Measurements from ENCODE around the gene RAD54L2.
A peak's percentile ranks its signal among the peaks of the same experiment; 100 is the strongest.
"Not testable (repeated sequence)": the region's sequence is repeated elsewhere in the genome, so short reads cannot be mapped to it uniquely, and the experiment has no call there.

The RAD54L2 gene, protein sequence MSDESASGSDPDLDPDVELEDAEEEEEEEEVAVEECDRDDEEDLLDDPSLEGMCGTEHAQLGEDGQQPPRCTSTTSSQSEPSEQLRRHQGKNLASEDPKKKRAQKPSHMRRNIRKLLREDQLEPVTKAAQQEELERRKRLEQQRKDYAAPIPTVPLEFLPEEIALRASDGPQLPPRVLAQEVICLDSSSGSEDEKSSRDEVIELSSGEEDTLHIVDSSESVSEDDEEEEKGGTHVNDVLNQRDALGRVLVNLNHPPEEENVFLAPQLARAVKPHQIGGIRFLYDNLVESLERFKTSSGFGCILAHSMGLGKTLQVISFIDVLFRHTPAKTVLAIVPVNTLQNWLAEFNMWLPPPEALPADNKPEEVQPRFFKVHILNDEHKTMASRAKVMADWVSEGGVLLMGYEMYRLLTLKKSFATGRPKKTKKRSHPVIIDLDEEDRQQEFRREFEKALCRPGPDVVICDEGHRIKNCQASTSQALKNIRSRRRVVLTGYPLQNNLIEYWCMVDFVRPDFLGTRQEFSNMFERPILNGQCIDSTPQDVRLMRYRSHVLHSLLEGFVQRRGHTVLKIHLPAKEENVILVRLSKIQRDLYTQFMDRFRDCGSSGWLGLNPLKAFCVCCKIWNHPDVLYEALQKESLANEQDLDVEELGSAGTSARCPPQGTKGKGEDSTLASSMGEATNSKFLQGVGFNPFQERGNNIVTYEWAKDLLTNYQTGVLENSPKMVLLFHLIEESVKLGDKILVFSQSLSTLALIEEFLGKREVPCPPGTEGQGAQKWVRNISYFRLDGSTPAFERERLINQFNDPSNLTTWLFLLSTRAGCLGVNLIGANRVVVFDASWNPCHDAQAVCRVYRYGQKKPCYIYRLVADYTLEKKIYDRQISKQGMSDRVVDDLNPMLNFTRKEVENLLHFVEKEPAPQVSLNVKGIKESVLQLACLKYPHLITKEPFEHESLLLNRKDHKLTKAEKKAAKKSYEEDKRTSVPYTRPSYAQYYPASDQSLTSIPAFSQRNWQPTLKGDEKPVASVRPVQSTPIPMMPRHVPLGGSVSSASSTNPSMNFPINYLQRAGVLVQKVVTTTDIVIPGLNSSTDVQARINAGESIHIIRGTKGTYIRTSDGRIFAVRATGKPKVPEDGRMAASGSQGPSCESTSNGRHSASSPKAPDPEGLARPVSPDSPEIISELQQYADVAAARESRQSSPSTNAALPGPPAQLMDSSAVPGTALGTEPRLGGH (N-terminal part only)

DNA sequence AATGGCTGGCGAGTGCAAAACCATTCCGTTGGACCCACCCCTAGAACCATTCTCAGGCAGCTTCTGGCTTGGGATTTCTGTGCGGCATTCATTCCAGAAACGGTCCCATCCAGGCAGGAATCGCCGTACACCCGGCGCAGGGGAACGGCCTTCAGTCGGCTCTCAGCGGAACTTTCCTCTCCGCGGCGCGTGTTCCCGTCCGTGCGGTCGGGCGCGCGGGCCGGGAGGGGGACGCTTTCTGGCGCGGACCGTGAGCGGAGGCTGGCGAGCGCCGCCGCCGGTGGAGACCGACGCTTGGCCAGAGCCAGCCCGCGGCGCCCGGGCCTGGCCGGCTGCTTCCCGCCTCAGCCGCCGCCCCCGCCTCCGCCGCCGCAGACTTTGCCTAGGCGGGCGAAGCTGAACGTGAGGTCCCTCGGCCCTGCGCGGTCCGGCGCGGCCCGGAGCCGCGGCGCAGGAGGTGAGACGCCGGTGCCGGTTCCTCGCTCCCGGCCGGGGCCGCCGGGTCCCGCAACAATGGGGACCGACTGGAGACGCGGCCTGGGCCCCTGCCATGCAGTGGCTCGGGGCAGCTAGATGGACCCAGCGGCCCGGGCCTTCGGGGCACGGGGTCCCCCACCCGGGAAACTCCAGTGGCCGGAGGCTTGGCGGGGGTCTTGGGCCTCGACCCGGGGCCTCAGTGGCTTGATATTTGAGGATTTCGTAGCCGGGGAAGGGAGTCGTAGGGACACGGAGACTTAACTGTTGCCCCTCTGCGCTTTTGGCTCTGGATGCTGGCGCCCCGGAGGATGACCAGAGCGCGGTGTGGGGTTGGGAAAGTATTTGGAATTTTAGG is at the start of gene RAD54L2:
Gene RAD54L2 (plus strand): TSS at position 261 of the 832 bp plus-strand sequence. CDS start 51,702 bp downstream, outside the sequence.
- peak; percentile 79 for DNase-seq

DNA sequence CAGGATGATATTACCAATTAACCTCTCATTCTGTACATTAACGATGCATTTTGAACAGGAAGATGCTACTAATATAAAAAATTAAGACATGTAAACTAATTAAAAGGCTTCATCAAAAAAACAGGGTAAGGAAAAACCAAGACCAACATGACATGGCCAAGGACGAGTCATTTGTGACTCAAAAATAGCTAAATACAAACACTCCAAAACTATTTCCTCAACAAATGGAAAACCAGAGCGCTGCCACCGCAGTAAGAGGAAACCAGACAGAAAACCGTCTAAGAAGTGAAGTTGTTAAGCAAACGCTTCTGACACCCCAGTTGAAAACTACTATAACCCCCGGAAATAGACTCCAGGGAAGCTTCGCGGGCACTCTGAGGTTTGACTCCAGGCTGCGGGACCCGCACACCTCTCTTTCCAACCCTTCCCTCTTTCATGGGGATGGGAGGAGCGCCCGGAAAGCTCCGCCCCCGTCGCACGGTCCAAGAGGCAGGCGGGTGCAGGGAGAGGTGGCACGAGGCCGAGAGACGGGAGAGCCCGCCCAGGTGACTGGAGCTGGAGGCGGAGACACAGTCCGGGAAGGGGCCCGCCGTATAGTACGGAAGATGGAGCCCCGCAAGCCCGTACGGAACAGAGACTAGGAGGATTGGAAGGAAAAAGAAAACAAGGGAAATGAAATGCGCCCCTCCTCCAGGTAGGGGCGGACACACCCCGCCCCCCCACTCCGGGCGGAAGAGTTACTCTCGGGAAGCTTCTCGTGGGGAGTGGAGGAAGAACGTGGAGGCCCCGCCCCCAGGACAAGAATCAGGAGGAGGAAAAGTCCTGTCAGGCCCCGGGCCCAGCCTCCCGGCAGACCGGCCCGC is 39.4 kb upstream of the RAD54L2 start:
- peak; percentile 85 for DNase-seq

DNA sequence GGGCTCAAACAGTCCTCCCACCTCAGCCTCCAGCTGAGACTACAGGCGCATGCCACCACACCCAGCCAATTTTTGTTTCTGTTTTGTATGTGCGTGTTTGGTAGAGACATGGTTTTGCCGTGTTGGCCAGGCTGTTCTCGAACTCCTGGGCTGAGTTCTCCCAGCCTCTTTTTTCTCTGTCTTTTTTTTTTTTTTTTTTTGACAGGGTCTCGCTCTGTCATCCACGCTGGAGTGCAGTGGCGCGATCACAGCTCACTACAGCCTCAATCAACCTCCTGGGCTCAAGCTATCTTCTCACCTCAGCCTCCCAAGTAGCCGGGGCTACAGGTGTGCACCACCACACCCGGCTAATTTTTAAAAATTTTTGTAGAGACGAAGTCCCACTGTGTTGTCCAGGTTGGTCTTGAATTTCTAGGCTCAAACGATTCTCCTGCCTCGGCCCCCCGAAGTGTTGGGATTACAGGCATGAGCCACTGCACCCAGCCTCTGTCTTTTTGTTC is 37.8 kb upstream of the RAD54L2 start:
- no peak for DNase-seq

DNA sequence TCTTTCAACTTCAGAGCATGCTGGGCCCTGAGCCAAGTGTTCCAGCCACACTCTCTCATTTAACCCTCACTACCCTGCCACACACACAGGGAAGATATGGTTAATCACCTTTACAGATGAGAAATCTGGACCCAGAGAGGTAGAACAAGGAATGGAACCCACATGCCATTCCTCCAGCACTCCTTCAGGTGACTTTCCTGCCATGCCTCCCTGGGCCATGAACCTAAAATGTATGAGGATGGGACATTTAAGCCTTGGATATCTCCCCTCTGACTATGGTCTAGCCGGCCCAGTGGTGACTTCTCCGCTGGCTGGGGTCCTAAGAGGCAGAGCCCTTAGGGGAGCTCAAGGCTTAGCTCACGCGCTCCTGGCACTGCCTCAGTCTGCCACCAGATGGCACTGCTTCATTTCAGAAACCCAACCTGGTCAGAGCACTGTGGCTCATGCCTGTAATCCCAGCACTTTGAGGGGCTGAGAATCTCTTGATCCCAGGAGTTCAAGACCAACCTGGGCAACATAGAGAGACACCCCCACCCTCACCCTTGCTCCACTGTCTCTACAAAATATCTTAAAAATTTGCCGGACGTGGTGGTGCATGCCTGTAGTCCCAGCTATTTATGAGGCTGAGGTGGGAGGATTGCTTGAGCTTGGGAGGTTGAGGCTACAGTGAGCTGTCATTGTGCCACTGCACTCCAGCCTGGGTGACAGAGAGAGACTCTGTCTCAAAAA is 36.5 kb upstream of the RAD54L2 start:
- DNase-seq = peak; percentile 83

DNA sequence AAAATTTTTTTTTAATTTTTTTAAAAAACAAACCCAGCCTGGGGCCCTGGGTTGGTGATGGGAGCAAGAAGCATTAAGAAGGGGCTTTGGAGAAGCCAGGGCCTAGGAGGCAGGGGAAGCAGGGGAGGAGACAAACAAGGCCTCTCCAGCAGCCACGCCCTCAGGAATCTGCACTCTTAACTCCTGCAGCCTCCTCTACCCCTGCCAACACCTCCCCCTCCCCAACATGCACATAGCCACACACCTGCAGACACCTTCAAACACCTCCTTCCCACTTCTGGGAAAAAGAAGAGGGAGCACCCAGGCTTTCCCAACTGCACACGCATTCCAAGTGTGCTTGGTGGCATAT is 36.0 kb upstream of the RAD54L2 start:
- no peak for DNase-seq

DNA sequence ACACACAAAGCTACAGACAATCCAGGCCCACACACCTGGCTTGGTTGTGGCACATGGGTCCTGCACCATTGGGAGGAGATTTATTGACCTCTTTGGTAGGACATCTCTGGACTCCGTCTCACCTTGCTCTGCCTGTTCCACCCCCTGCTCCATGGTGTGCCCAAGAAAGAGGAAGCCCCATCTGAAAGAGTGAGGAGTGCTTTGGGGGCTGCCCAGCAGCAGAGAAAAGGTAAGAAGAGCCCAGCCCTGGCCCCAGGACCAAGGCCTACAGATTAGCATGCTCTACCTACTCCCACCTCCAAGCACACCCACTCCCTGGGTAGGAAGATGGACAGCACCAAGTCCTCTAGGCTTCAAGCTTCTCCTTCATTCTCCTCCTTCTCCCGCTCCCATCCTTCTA is 35.5 kb upstream of the RAD54L2 start:
- no peak for DNase-seq

DNA sequence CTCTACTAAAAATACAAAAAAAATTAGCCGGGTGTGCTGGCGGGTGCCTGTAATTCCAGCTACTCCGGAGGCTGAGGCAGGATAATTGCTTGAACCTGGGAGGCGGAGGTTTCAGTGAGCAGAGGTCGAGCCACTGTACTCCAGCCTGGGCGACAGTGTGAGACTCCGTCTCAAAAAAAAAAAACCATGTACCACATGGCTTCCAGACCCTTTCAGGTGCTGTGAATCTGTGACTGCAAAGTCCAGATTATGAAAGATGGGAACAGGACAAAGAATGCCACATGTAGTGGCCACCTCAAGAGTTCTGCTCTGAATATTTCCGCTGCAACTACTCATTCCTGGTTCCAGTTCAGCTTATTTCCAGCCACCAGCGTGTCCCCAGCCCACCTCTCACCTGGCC is 30.3 kb upstream of the RAD54L2 start:
- no peak for DNase-seq

DNA sequence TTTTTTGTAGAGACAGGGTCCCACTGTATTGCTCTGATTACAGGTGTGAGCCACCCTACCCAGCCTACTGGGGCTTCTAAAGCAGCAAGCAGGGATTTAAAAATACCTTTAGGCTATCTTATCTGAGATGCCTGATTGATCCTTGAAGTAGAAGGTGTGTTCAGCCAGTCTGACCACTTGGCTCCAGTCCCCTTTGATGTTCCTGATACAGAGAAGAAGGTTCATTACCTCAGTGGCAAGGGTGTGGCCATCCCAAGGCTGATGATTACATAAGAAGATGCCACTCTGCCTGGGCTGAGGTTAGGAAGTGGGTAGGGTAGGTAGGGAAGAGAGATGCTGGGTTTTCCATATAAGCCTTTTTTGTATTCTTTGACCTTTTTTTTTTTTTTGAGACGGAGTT is 27.5 kb upstream of the RAD54L2 start:
- no peak for DNase-seq

DNA sequence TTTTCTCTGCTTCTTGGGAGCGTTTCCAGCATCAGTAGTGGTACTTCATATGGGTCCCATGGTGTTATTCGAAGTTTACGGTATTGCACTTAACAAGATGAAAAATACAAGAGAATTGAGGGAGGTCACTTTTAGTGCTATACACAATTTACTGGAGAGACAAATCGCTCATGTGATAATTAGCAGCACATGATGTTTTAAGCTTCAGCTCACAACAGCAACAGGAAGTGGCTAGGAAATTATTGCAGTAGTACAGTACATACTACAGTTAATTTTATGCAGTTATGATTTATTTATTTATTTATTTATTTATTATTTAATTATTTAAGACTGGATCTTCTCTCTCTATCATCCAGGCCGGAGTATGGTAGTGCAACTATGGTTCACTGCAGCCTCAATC is 24.3 kb upstream of the RAD54L2 start:
- DNase-seq = no peak

DNA sequence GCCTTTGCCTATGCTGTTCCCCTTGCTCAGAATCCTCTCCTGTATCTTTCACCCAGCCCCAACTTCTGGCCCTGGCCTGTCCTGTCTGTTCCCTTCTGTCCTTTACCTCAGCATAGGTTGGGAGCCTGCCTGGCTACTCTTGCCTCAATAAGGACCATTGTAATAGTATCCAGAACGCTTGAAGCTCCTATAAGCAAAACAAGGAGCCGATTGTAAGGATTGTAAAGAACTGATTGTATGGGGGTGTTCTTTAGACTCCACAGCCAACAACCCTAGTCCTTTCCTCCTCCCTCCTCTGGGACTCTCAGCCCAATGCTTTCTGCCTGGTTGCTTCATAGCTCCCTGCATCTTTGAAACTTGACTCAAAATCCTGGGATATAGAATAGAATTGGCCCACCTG is 18.7 kb upstream of the RAD54L2 start:
- DNase-seq = no peak

DNA sequence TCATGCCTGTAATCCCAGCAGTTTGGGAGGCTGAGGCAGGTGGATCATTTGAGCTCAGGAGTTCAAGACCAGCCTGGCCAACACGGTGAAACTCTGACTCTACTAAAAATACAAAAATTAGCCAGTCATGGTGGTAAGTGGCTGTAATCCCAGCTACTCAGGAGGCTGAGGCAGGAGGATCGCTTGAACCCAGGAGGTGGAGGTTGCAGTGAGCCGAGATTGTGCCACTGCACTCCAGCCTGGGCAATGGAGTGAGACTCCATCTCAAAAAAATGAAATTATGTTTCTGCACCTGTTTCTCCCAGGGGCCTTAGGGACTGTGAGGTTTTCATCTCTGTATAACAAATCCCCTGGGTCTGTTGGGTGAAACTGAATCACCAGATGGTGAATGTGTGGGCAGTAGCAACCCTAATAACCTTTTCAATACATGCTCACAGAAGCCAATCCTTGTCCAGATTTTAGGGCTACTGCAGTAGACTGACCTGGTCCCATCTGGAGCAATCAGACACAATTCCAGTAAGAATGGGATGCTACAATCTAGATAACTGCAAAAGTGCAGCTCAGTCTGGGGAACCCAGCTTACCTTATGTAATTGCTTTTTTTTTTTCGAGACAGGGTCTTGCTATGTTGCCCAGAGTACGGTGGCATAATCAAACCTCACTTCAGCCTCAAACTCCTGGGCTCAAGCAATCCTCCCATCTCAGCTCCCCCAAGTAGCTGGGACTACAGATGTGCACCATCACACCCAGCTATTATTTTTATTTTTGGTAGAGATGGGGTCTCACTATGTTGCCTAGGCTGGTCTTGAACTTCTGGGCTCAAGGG is 17.4 kb upstream of the RAD54L2 start:
- DNase-seq = not testable (repeated sequence)

DNA sequence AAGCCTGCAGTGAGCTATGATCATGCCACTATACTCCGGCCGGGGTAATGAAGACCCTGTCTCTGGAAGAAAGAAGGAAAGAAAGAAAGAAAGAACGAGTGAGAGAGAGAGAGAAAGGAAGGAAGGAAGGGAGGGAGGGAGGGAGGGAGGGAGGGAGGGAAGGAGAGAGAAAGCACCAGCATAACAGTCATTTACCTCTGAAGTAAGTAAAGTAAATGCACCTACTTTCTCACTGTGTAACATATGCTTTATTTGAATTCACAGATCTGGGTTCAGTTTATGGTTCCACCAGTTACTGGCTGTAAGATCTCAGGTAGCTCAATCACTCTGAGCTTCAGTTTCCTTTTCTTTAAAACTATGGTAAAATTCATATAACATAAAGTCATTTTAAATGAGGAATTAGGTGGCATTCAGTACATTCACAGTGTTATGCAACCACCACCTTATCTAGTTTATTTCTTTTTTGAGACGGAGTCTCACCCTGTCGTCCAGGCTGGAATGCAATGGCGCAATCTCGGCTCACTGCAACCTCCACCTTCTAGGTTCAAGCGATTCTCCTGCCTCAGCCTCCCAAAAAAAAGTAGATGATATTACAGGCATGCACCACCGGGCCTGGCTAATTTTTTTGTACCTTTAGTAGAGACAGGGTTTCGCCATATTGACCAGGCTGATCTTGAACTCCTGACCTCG is 16.1 kb upstream of the RAD54L2 start:
- no peak for DNase-seq

DNA sequence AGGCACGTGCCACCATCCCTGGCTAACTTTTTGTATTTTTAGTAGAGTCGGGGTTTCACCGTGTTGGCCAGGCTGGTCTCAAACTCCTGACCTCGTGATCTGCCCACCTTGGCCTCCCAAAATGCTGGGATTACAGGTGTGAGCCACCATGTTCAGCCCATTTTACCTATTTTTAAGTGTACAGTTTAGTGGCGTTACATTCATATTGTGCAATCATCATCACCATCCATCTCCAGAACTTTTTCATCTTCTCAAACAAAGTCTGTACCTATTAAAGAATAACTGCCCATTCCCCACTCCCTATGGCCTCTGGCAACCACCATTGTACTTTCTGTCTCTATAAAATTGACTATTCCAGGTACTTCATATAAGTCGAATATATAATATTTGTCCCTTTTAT is 13.6 kb upstream of the RAD54L2 start:
- not testable (repeated sequence) for DNase-seq

DNA sequence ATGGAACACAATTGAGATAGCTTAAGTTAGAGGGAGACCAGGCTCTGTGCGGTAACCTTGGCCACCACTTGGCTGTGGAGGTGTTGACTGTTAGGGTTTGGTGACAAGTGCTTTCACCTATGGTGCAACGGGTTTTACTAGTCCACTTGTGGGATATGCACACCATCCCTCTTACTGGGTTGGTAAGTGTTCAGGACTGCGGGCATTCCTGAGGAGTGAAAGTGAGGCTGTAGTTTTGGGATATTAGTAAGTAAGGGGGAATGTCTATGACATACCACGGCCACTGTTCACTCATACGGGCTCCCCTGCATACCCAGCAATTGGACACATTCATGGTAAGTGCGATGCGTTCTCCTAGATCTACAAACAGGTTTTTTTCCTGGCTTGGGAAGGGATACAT is 8.0 kb upstream of the RAD54L2 start:
- no peak for DNase-seq

DNA sequence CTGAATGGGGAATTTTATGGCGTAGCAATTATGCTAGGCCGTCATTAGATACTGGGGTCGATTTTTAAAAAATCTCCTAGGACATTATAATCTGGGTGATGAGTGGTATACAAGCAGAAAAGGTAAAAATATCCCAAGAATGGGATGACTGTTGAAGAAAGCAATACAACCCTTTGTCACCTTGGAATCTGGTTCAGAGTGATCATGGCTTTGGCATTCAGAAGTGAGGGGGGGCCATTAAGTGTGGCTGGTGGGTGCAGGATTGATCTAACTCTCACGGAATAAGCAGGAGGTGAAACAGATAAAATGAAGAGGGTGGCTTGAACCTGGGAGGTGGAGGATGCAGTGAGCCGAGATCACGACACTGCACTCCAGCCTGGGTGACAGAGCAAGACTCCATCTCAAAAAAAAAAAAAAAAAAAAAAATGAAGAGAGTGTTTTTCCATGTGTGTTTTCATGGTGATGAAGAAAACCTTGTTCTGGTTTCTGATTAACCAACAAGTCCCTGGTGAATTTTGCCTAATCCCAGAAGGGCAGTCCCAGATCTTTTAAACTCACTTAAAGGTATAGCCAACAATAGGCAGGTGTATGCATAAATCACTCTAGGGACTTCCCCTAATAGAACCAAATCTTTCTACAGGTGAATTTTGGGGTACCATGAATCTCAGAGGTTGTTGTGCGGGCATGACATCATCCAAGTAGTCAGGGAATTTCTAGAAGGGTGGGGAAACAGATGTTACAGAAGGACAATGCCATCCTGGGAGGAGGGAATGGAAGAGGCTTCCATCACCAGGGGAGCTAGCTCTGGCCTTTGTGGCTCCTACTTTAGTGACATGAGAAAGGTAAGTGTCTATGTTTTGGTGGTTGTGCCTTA is 3.1 kb upstream of the RAD54L2 start:
- DNase-seq = no peak

DNA sequence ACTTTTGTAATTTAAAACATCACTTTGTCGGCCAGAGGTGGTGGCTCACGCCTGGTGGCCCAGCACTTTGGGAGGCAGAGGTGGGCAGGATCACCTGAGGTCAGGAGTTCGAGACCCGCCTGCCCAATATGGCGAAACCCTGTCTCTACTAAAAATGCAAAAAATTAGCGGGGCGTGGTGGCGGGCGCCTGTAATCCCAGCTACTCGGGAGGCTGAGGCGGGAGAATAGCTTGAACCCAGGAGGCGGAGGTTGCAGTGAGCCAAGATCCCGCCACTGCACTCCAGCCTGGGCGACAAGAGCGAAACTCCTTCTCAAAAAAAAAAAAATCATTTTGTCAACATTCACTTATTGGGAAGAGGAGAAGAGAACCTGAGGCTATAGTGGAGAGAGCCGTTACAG is 888 bp upstream of the RAD54L2 start:
- not testable (repeated sequence) for DNase-seq

DNA sequence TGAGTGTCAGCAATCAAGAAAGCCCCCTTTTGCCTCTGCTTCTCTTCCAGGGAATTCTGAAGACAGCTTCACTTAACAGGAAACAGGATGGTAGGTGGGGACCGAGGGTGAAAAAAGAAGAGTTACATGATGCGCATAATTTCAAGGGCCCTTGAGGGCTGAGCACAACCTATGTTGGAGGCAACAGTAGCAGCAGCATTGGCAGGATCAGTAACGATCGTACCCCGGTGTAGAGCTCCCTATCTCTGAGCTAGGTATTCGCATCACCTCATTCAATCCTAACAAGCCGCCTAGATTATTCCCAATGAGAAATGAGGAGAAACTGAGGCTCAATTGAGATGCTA is 432 bp upstream of the RAD54L2 start:
- DNase-seq = no peak

All from CD4-positive, alpha-beta T cell treated with Interleukin-12 subunit alpha and Interleukin-12 subunit beta, for 1 hour (primary cell).